SK-N-MC (cell line): ENCODE data around the gene FAM237A.
A peak's percentile ranks its signal among the peaks of the same experiment; 100 is the strongest.

Experiments used
- DNase-seq: peaks from one replicate; pipeline ENCODE4 v3.0.0-alpha.2; 2011; ENCODE audit warnings: low read depth, low spot score
- H3K27ac ChIP-seq: fragments of 200-600 bp; sonication (generic); 2 replicates; pipeline ENCODE4 v1.5.1; 2016; ENCODE audit warnings: mixed run types
- H3K36me3 ChIP-seq: fragments of 200-600 bp; sonication (generic); 2 replicates; pipeline ENCODE4 v1.6.1; 2017; ENCODE audit warnings: antibody characterized with exemption, low read length, mixed read lengths; ENCODE audit not compliant: insufficient read depth
- H3K4me3 ChIP-seq: fragments of 200-600 bp; sonication (generic); 2 replicates; pipeline ENCODE4 v1.5.1; 2016
- H3K9ac ChIP-seq: fragments of 200-600 bp; sonication (generic); 2 replicates; pipeline ENCODE4 v1.8.0; 2017; ENCODE audit warnings: mixed run types, mixed read lengths; ENCODE audit not compliant: insufficient read length
- H3K9me3 ChIP-seq: fragments of 200-600 bp; sonication (generic); 2 replicates; pipeline ENCODE4 v1.6.1; 2017; ENCODE audit warnings: low read depth, mild to moderate bottlenecking, antibody characterized with exemption, low read length, moderate library complexity, mixed read lengths
- EZH2 ChIP-seq: fragments of 200-600 bp; sonication (generic); IDR thresholded peaks from one replicate; pipeline ENCODE4 v1.6.1; 2017; ENCODE audit warnings: antibody characterized with exemption
- FOXP2 ChIP-seq: optimal IDR thresholded peaks from 2 replicates; pipeline ENCODE3; 2011; ENCODE audit warnings: mild to moderate bottlenecking, moderate library complexity; ENCODE audit not compliant: insufficient read depth; ENCODE audit errors: extremely low read length, control extremely low read depth
- POLR2AphosphoS5 ChIP-seq: IDR thresholded peaks from 2 replicates; pipeline ENCODE4 v1.6.1; 2012; ENCODE audit warnings: mild to moderate bottlenecking, low read depth, low read length, borderline replicate concordance

Gene FAM237A

DNA sequence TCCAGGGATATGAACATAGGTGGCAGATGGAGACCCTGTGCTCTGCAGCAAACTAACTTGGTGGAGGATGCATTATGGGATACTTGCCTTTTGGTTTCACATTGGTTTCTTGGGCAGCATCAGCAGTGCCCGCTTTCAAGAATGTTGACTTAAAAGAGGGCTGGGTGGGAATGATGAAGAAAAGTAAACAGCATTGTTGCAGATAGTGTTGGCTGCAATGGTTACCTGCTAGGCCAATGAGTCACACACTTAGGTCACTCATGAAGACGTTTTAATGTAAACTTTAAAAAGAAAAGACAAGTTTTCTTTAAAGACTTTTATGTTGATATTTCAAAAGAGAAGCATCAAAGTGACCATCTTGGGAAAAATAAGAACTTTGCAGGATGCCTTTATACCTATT is 26.1 kb upstream of the FAM237A start:
- no peak overlapping the region for H3K9ac ChIP-seq
- DNase-seq, result no peak
- no peak overlapping the region for H3K4me3 ChIP-seq
- no peaks in the 10 kb centered on the region for H3K36me3 ChIP-seq
- H3K27ac ChIP-seq, result no peak overlapping the region
- H3K9me3 ChIP-seq, result no peaks in the 10 kb centered on the region
- no peak for TF ChIP-seq EZH2
- TF ChIP-seq FOXP2, result no peak

GRCh38 chr2:206619011-206619410 is 23.3 kb upstream of the FAM237A start:
- Histone ChIP-seq H3K4me3 (no peak overlapping the region), H3K27ac (no peak overlapping the region), H3K9me3 (no peaks in the 10 kb centered on the region), H3K36me3 (no peaks in the 10 kb centered on the region), H3K9ac (no peak overlapping the region)
- TF ChIP-seq EZH2, result no peak
- TF ChIP-seq POLR2AphosphoS5, result no peak
- TF ChIP-seq FOXP2, result no peak
- no peak for DNase-seq

DNA sequence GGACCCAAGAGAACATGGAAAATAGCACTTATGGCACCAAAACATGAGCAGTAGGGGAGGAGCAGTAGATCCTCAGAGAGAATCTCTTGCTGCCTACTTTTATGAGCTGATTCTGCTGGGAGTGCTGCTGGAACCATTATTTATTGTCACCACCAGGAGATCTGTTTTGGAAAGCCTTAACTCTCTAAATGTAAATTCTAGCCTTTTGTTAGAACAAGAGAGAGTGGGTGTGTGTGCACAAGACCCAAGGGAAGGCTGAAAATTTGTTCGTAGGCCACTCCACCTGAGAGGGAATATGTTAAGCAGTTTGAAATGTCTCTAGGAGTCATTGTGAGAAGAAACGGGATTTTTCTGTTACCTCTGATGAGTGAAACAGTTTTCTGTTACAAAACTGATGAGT is 16.2 kb upstream of the FAM237A start:
- TF ChIP-seq POLR2AphosphoS5 (no peak), FOXP2 (no peak), EZH2 (no peak)
- Histone ChIP-seq H3K27ac (no peak overlapping the region), H3K4me3 (no peak overlapping the region)

GRCh38 chr2:206627632-206628031 is 14.7 kb upstream of the FAM237A start:
- H3K36me3 ChIP-seq, result no peaks in the 10 kb centered on the region
- no peak overlapping the region for H3K27ac ChIP-seq
- no peak for TF ChIP-seq POLR2AphosphoS5
- TF ChIP-seq EZH2, result no peak
- H3K4me3 ChIP-seq, result no peak overlapping the region
- H3K9ac ChIP-seq, result no peak overlapping the region
- no peak for DNase-seq
- no peaks in the 10 kb centered on the region for H3K9me3 ChIP-seq

More for the DNA sequence above, 16.2 kb upstream of the FAM237A start:
- DNase-seq, result no peak
- H3K9me3 ChIP-seq, result no peaks in the 10 kb centered on the region
- no peaks in the 10 kb centered on the region for H3K36me3 ChIP-seq
- H3K9ac ChIP-seq, result no peak overlapping the region

DNA sequence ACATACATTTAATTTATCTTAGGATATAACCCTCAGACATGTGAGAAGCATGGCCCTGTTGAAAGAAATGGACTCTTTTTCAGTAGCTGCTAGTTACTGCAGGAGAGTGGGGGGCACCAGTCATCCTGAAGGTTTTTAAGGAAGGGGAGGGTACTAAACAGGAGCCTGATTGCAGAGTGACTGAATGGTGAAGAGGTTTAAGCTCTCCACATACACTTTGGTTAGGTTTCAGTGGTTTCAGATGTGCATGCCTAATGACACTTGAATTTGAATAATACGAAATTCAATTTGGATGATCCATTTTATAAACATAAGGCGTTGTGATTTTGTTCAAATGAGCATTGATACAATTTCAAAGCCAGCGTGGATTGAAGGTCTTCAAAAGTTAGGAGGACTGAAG is 10.9 kb upstream of the FAM237A start:
- no peaks in the 10 kb centered on the region for H3K36me3 ChIP-seq
- no peak for DNase-seq
- H3K4me3 ChIP-seq, result no peak overlapping the region
- H3K9ac ChIP-seq, result no peak overlapping the region
- H3K9me3 ChIP-seq, result no peaks in the 10 kb centered on the region
- H3K27ac ChIP-seq, result no peak overlapping the region
- TF ChIP-seq FOXP2 (no peak), EZH2 (no peak)

- Histone ChIP-seq H3K36me3 (no peaks in the 10 kb centered on the region), H3K27ac (no peak overlapping the region), H3K9me3 (no peaks in the 10 kb centered on the region), H3K4me3 (no peak overlapping the region), H3K9ac (no peak overlapping the region)
- no peak for DNase-seq
- TF ChIP-seq FOXP2, result no peak
- TF ChIP-seq EZH2, result no peak
- no peak for TF ChIP-seq POLR2AphosphoS5
These were observed 7.3 kb upstream of the FAM237A start for GRCh38 chr2:206635015-206635414.

DNA sequence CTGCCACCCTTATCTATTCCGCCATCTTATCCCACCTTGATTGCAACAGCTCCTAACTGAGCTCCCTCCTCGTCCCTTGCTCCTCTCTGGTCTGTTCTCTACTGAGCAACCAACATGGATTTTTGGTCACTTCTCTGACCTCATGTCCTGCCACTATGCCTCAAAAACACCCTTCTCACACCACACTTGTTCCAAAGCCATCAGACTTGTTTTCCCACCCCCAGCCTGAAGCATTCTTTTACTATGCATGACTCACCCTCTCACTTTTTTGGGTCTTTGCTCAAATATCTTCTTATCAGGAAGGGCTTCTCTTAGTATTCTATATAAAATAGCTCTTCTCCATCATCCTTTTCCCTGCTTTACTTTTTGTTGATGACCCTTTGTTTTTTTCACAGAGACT is 2.7 kb upstream of the FAM237A start:
- Histone ChIP-seq H3K9me3 (no peaks in the 10 kb centered on the region), H3K36me3 (no peaks in the 10 kb centered on the region), H3K4me3 (no peak overlapping the region), H3K9ac (no peak overlapping the region), H3K27ac (no peak overlapping the region)
- no peak for TF ChIP-seq POLR2AphosphoS5
- no peak for TF ChIP-seq FOXP2
- TF ChIP-seq EZH2, result no peak
- no peak for DNase-seq

DNA sequence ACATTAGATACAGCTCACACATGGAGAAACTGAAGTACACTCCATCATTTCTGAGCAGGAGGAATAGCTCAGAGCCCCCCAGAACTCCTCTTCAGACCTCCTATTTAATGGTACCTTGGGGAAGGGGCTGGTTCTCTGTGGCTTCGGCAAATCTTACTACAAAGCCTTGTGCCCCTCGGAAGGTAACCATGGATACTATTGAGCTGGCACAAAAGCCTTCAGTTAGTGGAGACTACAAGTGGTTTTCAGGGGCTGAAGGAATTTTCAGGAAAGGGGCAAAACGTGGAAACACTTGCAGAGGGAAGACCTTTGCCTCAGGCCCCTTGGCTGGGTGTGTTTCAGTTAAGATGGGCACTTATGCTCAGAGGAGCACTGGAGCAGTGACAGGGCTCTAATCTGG is 1.1 kb upstream of the FAM237A start:
- TF ChIP-seq FOXP2 (no peak), EZH2 (no peak), POLR2AphosphoS5 (no peak)
- Histone ChIP-seq H3K27ac (no peak overlapping the region), H3K9ac (no peak overlapping the region), H3K9me3 (no peaks in the 10 kb centered on the region), H3K4me3 (no peak overlapping the region), H3K36me3 (no peaks in the 10 kb centered on the region)
- no peak for DNase-seq

DNA sequence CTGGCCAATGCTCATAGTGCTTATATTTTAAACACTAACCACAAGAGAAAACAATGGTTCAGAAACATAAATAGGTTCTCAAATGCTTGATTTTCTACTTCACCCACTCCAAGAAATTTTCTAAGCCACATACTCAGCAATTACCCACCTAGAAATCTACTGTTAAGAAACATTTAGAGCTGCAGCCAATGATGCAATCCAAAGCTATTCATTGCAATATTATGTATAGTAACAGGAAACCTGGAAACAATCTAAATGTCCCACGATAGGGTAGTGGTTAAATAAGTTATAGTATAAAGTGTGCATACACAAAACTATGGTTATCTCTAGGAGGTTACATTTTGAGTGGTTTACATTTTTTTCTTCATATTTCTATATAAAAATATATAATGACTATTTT is 5.7 kb downstream of the FAM237A start:
- Histone ChIP-seq H3K9ac (no peak overlapping the region), H3K36me3 (no peaks in the 10 kb centered on the region), H3K4me3 (no peak overlapping the region), H3K9me3 (no peaks in the 10 kb centered on the region), H3K27ac (no peak overlapping the region; the same call in 1 of the 2 replicates)
- peak; percentile 30 for DNase-seq
- TF ChIP-seq EZH2 (no peak), FOXP2 (no peak), POLR2AphosphoS5 (no peak)
